Measurements from ENCODE around the gene ACADSB. TPM values are rescaled to one million over a fixed set of nuclear protein-coding genes. Genes with fewer than 3 reads are reported as not detected.
A peak's percentile ranks its signal among the peaks of the same experiment; 100 is the strongest.

The ACADSB gene
- total RNA-seq, 4 donors from 2014 or later = 16.2 to 40.2 (median 22.0) TPM

DNA sequence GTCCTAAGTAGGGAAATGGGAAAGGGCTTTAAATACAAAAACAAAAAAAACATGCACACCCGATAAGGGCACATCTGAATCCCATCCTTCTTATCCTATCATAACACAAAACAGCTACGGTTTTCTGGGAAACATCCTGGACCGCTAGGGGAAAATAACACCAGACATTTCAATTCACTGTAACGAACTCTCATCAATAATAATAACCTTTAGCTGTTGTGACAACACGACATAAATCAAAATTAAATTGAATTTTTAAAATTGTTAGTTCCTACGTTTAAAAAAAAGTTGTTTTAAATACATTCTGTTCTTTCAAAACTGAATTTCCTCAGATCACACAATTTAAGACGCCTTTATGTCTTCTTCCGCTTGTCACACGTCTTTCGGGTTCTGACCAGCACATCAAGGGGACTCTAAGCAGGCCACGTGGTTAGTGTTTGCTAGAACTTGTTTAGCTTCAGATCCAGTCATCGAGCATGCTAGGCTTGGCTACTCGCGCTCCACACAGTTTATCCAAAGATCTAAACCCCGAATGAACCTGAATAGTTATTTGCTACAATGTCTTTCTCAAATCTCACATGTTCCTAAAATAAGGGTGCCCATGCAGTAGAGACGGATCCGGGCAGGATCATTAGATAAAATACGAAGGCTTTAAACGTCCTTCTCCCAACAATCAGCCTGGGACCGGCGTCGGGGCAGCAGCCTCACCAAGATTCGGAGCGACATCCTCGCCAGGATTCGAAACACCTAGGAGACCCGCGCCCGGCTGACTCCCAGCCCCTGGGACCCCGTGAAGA, 1.1 kb upstream of the ACADSB start:
- no peaks in the 10 kb centered on the region for H3K27me3 ChIP-seq
- intact Hi-C loops (cut with DNase I; ENCODE audit: low total_unique reads) (loop anchor here (1.0 to 10.0 kb wide), 4 partner anchors 27 to 1407 kb away; partner anchors contain the start of genes BUB3, C10orf88, OAT and PSTK), in situ Hi-C loops (cut with MboI; ENCODE audit: low sequenced_read_pairs in 4 of 4) (no loop called here)
- TF ChIP-seq POLR2A (IDR thresholded peaks at IDR 0.05) = peak in 1 of 2 donors; percentile 13
- TF ChIP-seq, protein P1, sequence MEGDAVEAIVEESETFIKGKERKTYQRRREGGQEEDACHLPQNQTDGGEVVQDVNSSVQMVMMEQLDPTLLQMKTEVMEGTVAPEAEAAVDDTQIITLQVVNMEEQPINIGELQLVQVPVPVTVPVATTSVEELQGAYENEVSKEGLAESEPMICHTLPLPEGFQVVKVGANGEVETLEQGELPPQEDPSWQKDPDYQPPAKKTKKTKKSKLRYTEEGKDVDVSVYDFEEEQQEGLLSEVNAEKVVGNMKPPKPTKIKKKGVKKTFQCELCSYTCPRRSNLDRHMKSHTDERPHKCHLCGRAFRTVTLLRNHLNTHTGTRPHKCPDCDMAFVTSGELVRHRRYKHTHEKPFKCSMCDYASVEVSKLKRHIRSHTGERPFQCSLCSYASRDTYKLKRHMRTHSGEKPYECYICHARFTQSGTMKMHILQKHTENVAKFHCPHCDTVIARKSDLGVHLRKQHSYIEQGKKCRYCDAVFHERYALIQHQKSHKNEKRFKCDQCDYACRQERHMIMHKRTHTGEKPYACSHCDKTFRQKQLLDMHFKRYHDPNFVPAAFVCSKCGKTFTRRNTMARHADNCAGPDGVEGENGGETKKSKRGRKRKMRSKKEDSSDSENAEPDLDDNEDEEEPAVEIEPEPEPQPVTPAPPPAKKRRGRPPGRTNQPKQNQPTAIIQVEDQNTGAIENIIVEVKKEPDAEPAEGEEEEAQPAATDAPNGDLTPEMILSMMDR (IDR thresholded peaks at IDR 0.05 in 4 of 5, conservative IDR thresholded peaks at IDR 0.05 in 1 of 5) = no peak
- peak overlapping the region; percentile 93 to 99 (median 96) for H3K27ac ChIP-seq
- peak; percentile 28 for DNase-seq
- H3K4me3 ChIP-seq = peak overlapping the region; percentile 95 to 99 (median 97)
- H3K4me1 ChIP-seq = peaks cover 38 to 46% of the 10 kb centered on the region in 2 donors
- no peaks in the 10 kb centered on the region for H3K9me3 ChIP-seq
- ATAC-seq = peak; percentile 60 to 69
- H3K36me3 ChIP-seq = no peaks in the 10 kb centered on the region

GRCh38 chr10:123009105-123009820, 457 bp downstream of the ACADSB start:
- Histone ChIP-seq H3K9me3 (no peaks in the 10 kb centered on the region), H3K4me1 (peaks cover 38 to 46% of the 10 kb centered on the region in 2 donors), H3K36me3 (no peaks in the 10 kb centered on the region), H3K27ac (peak overlapping the region; percentile 93 to 99 (median 96)), H3K27me3 (no peaks in the 10 kb centered on the region), H3K4me3 (peak overlapping the region; percentile 83 to 99 (median 97))
- ATAC-seq = peak in 1 of 2 donors; percentile 7
- TF ChIP-seq, protein P1 (IDR thresholded peaks at IDR 0.05 in 4 of 5, conservative IDR thresholded peaks at IDR 0.05 in 1 of 5) = no peak
- TF ChIP-seq POLR2A (IDR thresholded peaks at IDR 0.05) = no peak
- no peak for DNase-seq
- intact Hi-C loops (cut with DNase I; ENCODE audit: low total_unique reads) (loop anchor here (2.0 to 10.0 kb wide), 2 partner anchors 54 to 1406 kb away; partner anchors contain the start of genes C10orf88 and OAT), in situ Hi-C loops (cut with MboI; ENCODE audit: low sequenced_read_pairs in 4 of 4) (no loop called here)

DNA sequence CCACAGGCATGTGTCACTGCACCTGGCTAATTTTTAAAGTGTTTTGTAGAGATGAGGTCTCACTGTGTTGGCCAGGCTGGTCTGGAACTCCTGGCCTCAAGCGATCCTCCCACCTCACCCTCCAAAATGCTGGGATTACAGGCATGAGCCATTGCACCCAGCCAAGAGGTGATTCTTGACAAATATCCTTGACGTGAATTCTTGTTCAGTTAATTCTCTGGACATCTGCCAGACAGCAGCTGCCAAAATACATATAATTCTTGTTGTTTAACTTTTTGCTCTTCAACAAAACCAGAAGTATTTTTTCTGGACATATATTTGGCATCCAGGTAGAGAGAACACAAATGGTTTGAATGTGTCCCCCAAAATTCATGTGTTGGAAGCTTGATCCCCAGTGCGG, 3.2 kb downstream of the ACADSB start:
- intact Hi-C loops (cut with DNase I; ENCODE audit: low total_unique reads) (no loop called here), in situ Hi-C loops (cut with MboI; ENCODE audit: low sequenced_read_pairs in 4 of 4) (loop anchor here in 1 of 4 donors (10.0 kb wide), 1 partner anchor 143 kb away; the partner anchor contains the start of gene BUB3)
- H3K4me3 ChIP-seq = no peak overlapping the region
- TF ChIP-seq, protein P1 (IDR thresholded peaks at IDR 0.05 in 4 of 5, conservative IDR thresholded peaks at IDR 0.05 in 1 of 5) = no peak
- TF ChIP-seq POLR2A (IDR thresholded peaks at IDR 0.05) = no peak
- H3K27me3 ChIP-seq = no peaks in the 10 kb centered on the region
- ATAC-seq (no peak), DNase-seq (no peak)
- no peaks in the 10 kb centered on the region for H3K36me3 ChIP-seq
- no peak overlapping the region for H3K27ac ChIP-seq
- peaks cover 17 to 25% of the 10 kb centered on the region in 2 donors for H3K4me1 ChIP-seq
- H3K9me3 ChIP-seq = no peaks in the 10 kb centered on the region

- Histone ChIP-seq H3K36me3 (no peaks in the 10 kb centered on the region), H3K4me3 (no peak overlapping the region), H3K27me3 (no peaks in the 10 kb centered on the region), H3K4me1 (peaks cover 10 to 16% of the 10 kb centered on the region in 2 donors), H3K27ac (no peak overlapping the region), H3K9me3 (no peaks in the 10 kb centered on the region)
- intact Hi-C loops (cut with DNase I; ENCODE audit: low total_unique reads) (no loop called here), in situ Hi-C loops (cut with MboI; ENCODE audit: low sequenced_read_pairs in 4 of 4) (loop anchor here in 1 of 4 donors (10.0 kb wide), 1 partner anchor 141 kb away; the partner anchor contains the start of gene BUB3)
- no peak for TF ChIP-seq POLR2A (IDR thresholded peaks at IDR 0.05)
- TF ChIP-seq, protein P1 (IDR thresholded peaks at IDR 0.05 in 4 of 5, conservative IDR thresholded peaks at IDR 0.05 in 1 of 5) = no peak
- DNase-seq (no peak), ATAC-seq (no peak)
These were observed 4.9 kb downstream of the ACADSB start for GRCh38 chr10:123013456-123014419.
